K562 (cell line): ENCODE results near the gene STMN3. TPM values are rescaled to one million over a fixed set of nuclear protein-coding genes. Genes with fewer than 3 reads are reported as not detected.

Source experiments
- CBFA2T3 ChIP-seq: fragments of 450-650 bp; IDR thresholded peaks from 2 replicates; pipeline ENCODE4 v1.6.1; 2017
- CBX5 ChIP-seq: IDR thresholded peaks from 2 replicates; pipeline ENCODE4 v1.6.1; 2014; ENCODE audit warnings: low read depth, borderline replicate concordance
- CEBPG ChIP-seq, 3 experiments: fragments of 200-800 bp in 1 of 3; sonication (Bioruptor generic) in 1 of 3; sonication (generic) in 1 of 3; formaldehyde crosslinking in 1 of 3; IDR thresholded peaks in 2 of 3; conservative IDR thresholded peaks in 1 of 3; 2 replicates each; pipeline versions ENCODE4 v1.6.1 to v1.8.0; 2016 to 2022; ENCODE audit warnings: missing compliant biosample characterization in 2 of 3, missing genetic modification characterization in 2 of 3, mild to moderate bottlenecking in 1 of 3, missing genetic modification reagents in 1 of 3
- GTF2A2 ChIP-seq: IDR thresholded peaks from 2 replicates; pipeline ENCODE4 v1.6.1; 2016; ENCODE audit warnings: mild to moderate bottlenecking, missing genetic modification characterization, missing compliant biosample characterization
- HDAC1 ChIP-seq, 2 experiments: fragments of 450-650 bp; IDR thresholded peaks; 2 replicates each; pipeline ENCODE4 v1.6.1; 2016 to 2017; ENCODE audit warnings: inconsistent platforms in 1 of 2, mild to moderate bottlenecking in 1 of 2, moderate library complexity in 1 of 2
- HNRNPL ChIP-seq: fragments of 200-400 bp; formaldehyde crosslinking; IDR thresholded peaks from 2 replicates; pipeline ENCODE4 v1.6.1; 2017; ENCODE audit warnings: low read depth, mild to moderate bottlenecking, low read length
- IRF2 ChIP-seq: sonication (generic); formaldehyde crosslinking; IDR thresholded peaks from 2 replicates; pipeline ENCODE4 v1.8.1; 2022; ENCODE audit warnings: mild to moderate bottlenecking, missing genetic modification reagents
- KAT7 ChIP-seq: sonication (generic); formaldehyde crosslinking; IDR thresholded peaks from 2 replicates; pipeline ENCODE4 v1.8.0; 2022; ENCODE audit warnings: missing genetic modification reagents, mild to moderate bottlenecking, borderline replicate concordance
- MTA3 ChIP-seq: fragments of 450-650 bp; formaldehyde crosslinking; IDR thresholded peaks from 2 replicates; pipeline ENCODE4 v1.6.1; 2017; ENCODE audit warnings: mild to moderate bottlenecking, borderline replicate concordance
- NKRF ChIP-seq: fragments of 450-650 bp; IDR thresholded peaks from 2 replicates; pipeline ENCODE4 v1.6.1; 2016; ENCODE audit warnings: borderline replicate concordance
- NR4A1 ChIP-seq, 2 experiments: fragments of 250-450 bp in 1 of 2; fragments of 450-650 bp in 1 of 2; sonication (Bioruptor Pico) in 1 of 2; IDR thresholded peaks; 2 replicates each; pipeline versions ENCODE4 v1.4.0 to v1.6.1; 2016 to 2020; ENCODE audit warnings: mild to moderate bottlenecking in 2 of 2, missing compliant biosample characterization in 1 of 2, missing genetic modification characterization in 1 of 2, moderate library complexity in 1 of 2
- NRF1 ChIP-seq, 2 experiments: fragments of 450-650 bp; IDR thresholded peaks in 1 of 2; conservative IDR thresholded peaks in 1 of 2; 2 replicates each; pipeline ENCODE4 v1.6.1; 2014; ENCODE audit warnings: mild to moderate bottlenecking in 2 of 2
- POLR2G ChIP-seq: fragments of 200-400 bp; formaldehyde crosslinking; IDR thresholded peaks from 2 replicates; pipeline ENCODE4 v1.6.1; 2017; ENCODE audit warnings: low read depth, mild to moderate bottlenecking, antibody characterized with exemption, low read length, moderate library complexity
- PYGO2 ChIP-seq: fragments of 450-650 bp; IDR thresholded peaks from 2 replicates; pipeline ENCODE4 v1.6.1; 2016; ENCODE audit warnings: mild to moderate bottlenecking, missing genetic modification characterization, moderate library complexity, missing compliant biosample characterization
- RB1 ChIP-seq: fragments of 450-650 bp; IDR thresholded peaks from 2 replicates; pipeline ENCODE4 v1.6.1; 2017; ENCODE audit warnings: low read depth, mild to moderate bottlenecking
- RNF2 ChIP-seq: sonication (generic); IDR thresholded peaks from 2 replicates; pipeline ENCODE4 v1.6.1; 2016
- SIN3A ChIP-seq, 2 experiments: fragments of 150-350 bp in 1 of 2; IDR thresholded peaks; 2 replicates each; pipeline ENCODE4 v1.6.1; 2011 to 2016; ENCODE audit warnings: borderline replicate concordance in 2 of 2, low read depth in 2 of 2, low read length in 2 of 2, mild to moderate bottlenecking in 2 of 2, moderate library complexity in 2 of 2; ENCODE audit not compliant: control insufficient read depth in 1 of 2
- SRSF3 ChIP-seq: fragments of 200-400 bp; formaldehyde crosslinking; IDR thresholded peaks from 2 replicates; pipeline ENCODE4 v1.6.1; 2016; ENCODE audit warnings: mild to moderate bottlenecking, low read length, moderate library complexity; ENCODE audit not compliant: insufficient read depth
- TAF7 ChIP-seq: fragments of 450-650 bp; IDR thresholded peaks from 2 replicates; pipeline ENCODE4 v1.6.1; 2016; ENCODE audit warnings: missing genetic modification characterization, missing compliant biosample characterization
- ZFP1 ChIP-seq: fragments of 450-650 bp; formaldehyde crosslinking; IDR thresholded peaks from 2 replicates; pipeline ENCODE4 v1.4.0; 2020; ENCODE audit warnings: mild to moderate bottlenecking, mixed read lengths
- polyA plus RNA-seq, 8 experiments: library from polyadenylated mRNA; depleted of rRNA in 4 of 8; stranded (reverse) in 5 of 8; unstranded in 3 of 8; fragments of >200 nt; fragmentation: Nextera tagmentation in 2 of 8; fragmentation: Illumina TruSeq in 1 of 8; extraction: Ambion mirVana in 2 of 8; extraction: Trizol in 1 of 8; gene quantifications; 2 replicates each; pipeline versions ENCODE4 v1.2.1 to v1.2.3, GENCODE V29; 2011 to 2014; ENCODE audit warnings: inconsistent platforms in 1 of 8, missing spikeins in 1 of 8
- total RNA-seq, 7 experiments: library from RNA; depleted of rRNA in 6 of 7; stranded (reverse); fragments of >200 nt in 6 of 7; fragmentation: Illumina TruSeq in 2 of 7; extraction: Trizol in 2 of 7; gene quantifications; 2 replicates each; pipeline versions ENCODE4 v1.2.1 to v1.2.3, GENCODE V29; 2011 to 2021; ENCODE audit warnings: low replicate concordance in 1 of 7
- TF ChIP-seq, protein P1 (sequence below): fragments of 250-450 bp; sonication (Bioruptor Pico); IDR thresholded peaks from 2 replicates; pipeline ENCODE4 v1.4.0; 2020; ENCODE audit warnings: borderline replicate concordance
- TF ChIP-seq, protein P2 (sequence below): fragments of 250-450 bp; sonication (Bioruptor Pico); IDR thresholded peaks from 2 replicates; pipeline ENCODE4 v1.8.0; 2022; ENCODE audit warnings: moderate library complexity, mild to moderate bottlenecking, inconsistent platforms
- TF ChIP-seq, protein P3 (sequence below), 2 experiments: fragments of 450-650 bp in 1 of 2; sonication (generic) in 1 of 2; formaldehyde crosslinking; conservative IDR thresholded peaks; 2 replicates each; pipeline versions ENCODE4 v1.4.0 to v1.8.1; 2020 to 2022; ENCODE audit warnings: mild to moderate bottlenecking in 1 of 2, missing genetic modification reagents in 1 of 2

Gene STMN3
- total and polyA plus RNA-seq, 9 of the 15 experiments (the other 6 are each of a cell fraction or from before 2014, with no cell fraction given), result 0.70 to 65.6 (median 29.4) TPM

- no peak for TF ChIP-seq NKRF
- TF ChIP-seq NR4A1 (CRISPR knock-in tag; IDR thresholded peaks at IDR 0.05), result no peak
- TF ChIP-seq NR4A1 (tag; IDR thresholded peaks at IDR 0.05), result no peak
- TF ChIP-seq GTF2A2 (tag), result no peak
- no peak for TF ChIP-seq PYGO2 (tag)
- TF ChIP-seq KAT7 (CRISPR knock-in tag), result peak; percentile 20; the same call in 1 of the 2 replicates
- no peak for TF ChIP-seq HDAC1 (IDR thresholded peaks at IDR 0.05)
- TF ChIP-seq CBX5, result no peak
- no peak for TF ChIP-seq RB1
- no peak for TF ChIP-seq SRSF3
- TF ChIP-seq MTA3, result no peak
- TF ChIP-seq CEBPG (CRISPR knock-in tag; IDR thresholded peaks at IDR 0.05), result no peak
- TF ChIP-seq CEBPG (tag; conservative IDR thresholded peaks at IDR 0.05 in 1 of 2, IDR thresholded peaks at IDR 0.05 in 1 of 2), result no peak
- TF ChIP-seq, protein P1, sequence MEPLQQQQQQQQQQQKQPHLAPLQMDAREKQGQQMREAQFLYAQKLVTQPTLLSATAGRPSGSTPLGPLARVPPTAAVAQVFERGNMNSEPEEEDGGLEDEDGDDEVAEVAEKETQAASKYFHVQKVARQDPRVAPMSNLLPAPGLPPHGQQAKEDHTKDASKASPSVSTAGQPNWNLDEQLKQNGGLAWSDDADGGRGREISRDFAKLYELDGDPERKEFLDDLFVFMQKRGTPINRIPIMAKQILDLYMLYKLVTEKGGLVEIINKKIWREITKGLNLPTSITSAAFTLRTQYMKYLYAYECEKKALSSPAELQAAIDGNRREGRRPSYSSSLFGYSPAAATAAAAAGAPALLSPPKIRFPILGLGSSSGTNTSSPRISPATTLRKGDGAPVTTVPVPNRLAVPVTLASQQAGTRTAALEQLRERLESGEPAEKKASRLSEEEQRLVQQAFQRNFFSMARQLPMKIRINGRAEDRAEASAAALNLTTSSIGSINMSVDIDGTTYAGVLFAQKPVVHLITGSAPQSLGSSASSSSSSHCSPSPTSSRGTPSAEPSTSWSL (CRISPR knock-in tag), result no peak
- no peak for TF ChIP-seq IRF2 (CRISPR knock-in tag)
- TF ChIP-seq, protein P2, sequence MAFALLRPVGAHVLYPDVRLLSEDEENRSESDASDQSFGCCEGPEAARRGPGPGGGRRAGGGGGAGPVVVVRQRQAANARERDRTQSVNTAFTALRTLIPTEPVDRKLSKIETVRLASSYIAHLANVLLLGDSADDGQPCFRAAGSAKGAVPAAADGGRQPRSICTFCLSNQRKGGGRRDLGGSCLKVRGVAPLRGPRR (CRISPR knock-in tag), result no peak
- no peak for TF ChIP-seq RNF2
- TF ChIP-seq NRF1 (conservative IDR thresholded peaks at IDR 0.05 in 1 of 2, IDR thresholded peaks at IDR 0.05 in 1 of 2), result peak in 1 of 2 experiments; percentile 38; a peak in 2 of 4 replicates
- 0 out of 4 replicates have a peak, but pooled peaks have one; percentile 3 to 10 for TF ChIP-seq SIN3A (IDR thresholded peaks at IDR 0.05; ENCODE audit: borderline replicate concordance in 2 of 2, control insufficient read depth in 1 of 2, low read depth in 2 of 2, low read length in 2 of 2)
- 0 out of 2 replicates have a peak, but pooled peaks have one; percentile 1 for TF ChIP-seq CBFA2T3
- TF ChIP-seq, protein P3, sequence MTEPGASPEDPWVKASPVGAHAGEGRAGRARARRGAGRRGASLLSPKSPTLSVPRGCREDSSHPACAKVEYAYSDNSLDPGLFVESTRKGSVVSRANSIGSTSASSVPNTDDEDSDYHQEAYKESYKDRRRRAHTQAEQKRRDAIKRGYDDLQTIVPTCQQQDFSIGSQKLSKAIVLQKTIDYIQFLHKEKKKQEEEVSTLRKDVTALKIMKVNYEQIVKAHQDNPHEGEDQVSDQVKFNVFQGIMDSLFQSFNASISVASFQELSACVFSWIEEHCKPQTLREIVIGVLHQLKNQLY (CRISPR knock-in tag; conservative IDR thresholded peaks at IDR 0.05), result no peak
- peak; percentile 52; the same call in 1 of the 2 replicates for TF ChIP-seq POLR2G
- no peak for TF ChIP-seq ZFP1
- no peak for TF ChIP-seq HNRNPL
- no peak for TF ChIP-seq TAF7 (tag)
These were observed 838 bp downstream of the STMN3 start (continued) for GRCh38 chr20:63652192-63652980.
